ENCODE results near the gene DMRTA1.
"Not testable (repeated sequence)": the region's sequence is repeated elsewhere in the genome, so short reads cannot be mapped to it uniquely, and the experiment has no call there.

Gene DMRTA1

DNA sequence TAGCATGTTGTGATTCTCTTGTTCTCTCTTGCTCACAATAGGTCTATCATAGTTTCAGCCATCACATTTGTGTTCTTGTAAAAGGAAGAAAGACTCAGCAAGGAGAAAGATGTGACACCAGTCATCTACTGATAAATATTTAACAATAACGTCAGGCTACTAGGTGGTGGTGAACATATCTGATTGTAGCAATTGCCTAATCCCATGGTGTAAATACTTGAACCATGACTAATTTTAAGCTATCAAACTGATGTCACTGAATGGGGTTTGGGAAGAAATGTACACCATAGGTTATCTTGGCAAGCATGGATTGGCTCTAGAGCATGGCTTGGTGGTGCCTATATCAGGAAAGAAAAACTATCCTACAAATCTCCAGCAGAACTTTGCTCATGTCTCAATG is 16.6 kb downstream of the DMRTA1 start:
- no peak for DNase-seq

DNA sequence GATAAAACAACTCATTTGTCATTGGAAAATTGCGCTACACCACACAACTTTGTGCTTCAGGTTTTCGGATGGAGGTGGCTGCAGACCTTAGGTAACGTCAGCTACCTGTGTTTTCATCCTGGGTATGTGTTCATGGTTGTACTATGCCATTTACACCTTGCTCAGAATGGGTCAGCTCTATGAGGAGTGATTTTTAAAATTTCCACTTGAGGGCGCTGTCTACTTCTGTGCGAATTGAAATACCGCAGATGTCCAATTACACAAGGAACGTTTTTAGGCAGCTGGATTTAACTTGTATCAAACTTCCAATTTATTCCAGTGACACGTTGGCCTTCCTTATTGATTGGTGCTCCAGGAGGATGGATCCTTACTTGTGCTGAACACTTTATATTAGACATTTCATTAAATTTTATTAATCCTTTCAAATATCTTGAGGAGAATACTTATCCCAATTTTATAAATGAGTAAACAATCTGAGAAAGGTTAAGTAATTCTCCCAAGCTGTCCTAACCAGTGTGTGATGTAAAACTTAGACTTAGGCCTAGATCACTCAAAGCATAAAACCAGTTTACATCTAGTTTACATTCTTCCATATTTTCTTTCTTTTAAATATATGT is 23.4 kb downstream of the DMRTA1 start:
- DNase-seq, result no peak

DNA sequence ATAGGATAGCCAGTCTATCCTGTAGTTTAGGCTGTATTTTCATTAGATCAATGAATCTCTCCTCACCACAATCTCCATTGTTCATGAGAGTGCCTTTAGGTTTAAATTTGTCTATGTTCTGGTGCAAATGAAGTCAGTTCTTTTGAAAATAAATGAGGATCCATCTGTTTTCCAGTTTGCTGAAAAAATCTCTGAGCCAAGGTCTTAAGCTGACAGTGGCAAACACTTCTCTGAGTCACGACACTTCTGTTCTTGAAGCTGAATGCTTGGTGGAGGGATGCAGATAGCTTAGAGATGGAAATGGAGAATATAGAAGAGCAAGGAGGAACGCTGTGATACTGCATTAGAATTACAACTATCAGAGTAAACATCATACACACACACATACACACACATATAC is 34.9 kb downstream of the DMRTA1 start:
- no peak for DNase-seq

DNA sequence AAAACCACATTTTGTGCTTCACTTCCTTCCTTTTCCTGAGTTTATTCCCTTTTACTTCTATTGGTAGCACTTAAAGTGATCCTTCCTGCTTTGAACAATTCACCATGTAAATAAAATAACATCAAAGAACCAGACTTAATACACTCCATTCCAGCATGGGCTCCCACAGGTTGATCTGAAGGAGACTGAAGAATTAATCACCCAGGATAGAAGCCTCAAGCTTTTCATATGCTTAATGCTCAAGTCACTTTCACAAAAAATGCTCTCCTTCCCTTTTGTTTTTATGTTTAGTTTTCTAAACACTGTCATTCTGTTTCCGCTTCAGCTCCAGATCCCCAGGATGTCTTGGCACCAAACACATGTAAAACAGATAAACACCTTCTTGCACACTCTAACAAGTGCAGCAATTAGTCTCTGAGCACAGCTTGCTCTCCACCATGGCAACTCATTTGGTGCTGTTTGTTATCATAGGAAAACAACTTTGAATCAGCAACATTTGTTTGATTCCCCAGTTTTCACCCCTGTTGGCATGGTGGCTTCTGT is 37.0 kb downstream of the DMRTA1 start:
- no peak for DNase-seq

DNA sequence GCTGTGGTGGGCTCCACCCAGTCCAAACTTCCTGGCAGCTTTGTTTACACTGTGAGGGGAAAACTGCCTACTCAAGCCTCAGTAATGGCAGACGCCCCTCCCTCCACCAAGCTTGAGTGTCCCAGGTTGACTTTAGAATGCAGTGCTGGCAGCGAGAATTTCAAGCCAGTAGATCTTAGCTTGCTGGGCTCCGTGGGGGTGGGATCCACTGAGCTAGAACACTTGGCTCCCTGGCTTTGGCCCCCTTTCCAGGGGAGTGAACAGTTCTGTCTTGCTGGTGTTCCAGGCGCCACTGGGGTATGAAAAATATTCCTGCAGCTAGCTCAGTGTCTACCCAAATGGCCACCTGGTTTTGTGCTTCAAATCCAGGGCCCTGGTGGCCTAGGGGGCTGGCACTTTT is 49.6 kb downstream of the DMRTA1 start:
- not testable (repeated sequence) for DNase-seq

Data from activated T-cell treated with anti-CD3 and anti-CD28 coated beads, Interleukin-2, amount 50 U/mL, for 1 hour (primary cell).